GM12865 (cell line): ENCODE data around the gene CDKN2B.
A peak's percentile ranks its signal among the peaks of the same experiment; 100 is the strongest.

ENCODE experiments used
- DNase-seq: peaks from one replicate; pipeline ENCODE4 v3.0.0; 2010; ENCODE audit warnings: low read depth
- H3K4me3 ChIP-seq: 2 replicates; pipeline ENCODE4 v1.5.1; 2011; ENCODE audit warnings: mild to moderate bottlenecking, low read depth, low read length, control low read depth
- TF ChIP-seq, protein P1 (sequence below): IDR thresholded peaks from 2 replicates; pipeline ENCODE4 v1.5.1; 2011; ENCODE audit warnings: low read length, control low read depth, low read depth, inconsistent platforms; ENCODE audit not compliant: insufficient read depth; ENCODE audit errors: missing control alignments

CDKN2B gene

DNA sequence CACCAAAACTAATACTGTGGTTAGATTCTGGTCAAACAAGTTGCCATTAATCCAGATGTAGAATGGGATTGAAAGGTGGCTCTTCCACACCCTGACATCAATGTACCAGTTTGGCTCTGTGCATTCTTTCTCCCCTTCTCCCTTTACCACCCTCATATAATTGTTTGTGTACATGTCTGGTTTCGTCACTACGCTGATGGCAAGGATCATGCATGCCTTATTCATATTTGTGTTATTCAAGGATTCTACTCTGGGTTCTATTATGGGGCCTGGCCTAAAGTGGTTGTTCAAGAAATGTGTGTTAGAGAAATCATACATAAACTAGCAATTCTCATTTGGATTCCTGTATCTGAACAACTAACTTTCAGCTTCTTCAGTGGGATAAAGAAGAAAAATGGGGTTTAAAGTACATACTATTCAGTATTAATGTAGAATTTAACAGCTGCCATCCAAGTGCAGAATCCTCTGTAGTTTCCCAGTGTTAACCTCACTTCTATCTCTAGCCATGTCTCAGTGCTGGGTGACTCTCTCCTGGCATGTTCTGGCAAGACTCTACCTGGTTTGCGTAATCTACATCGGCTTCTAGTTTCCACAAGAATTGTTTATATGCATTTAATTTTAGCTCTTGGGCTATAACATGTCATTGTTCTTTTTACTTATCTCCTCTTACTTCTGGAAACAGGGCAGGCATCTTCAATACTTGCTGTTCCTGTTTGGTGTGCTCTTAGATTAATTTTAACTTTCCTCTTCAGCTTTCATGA lies 27.9 kb upstream of the CDKN2B start:
- no peak overlapping the region for H3K4me3 ChIP-seq
- TF ChIP-seq, protein P1, sequence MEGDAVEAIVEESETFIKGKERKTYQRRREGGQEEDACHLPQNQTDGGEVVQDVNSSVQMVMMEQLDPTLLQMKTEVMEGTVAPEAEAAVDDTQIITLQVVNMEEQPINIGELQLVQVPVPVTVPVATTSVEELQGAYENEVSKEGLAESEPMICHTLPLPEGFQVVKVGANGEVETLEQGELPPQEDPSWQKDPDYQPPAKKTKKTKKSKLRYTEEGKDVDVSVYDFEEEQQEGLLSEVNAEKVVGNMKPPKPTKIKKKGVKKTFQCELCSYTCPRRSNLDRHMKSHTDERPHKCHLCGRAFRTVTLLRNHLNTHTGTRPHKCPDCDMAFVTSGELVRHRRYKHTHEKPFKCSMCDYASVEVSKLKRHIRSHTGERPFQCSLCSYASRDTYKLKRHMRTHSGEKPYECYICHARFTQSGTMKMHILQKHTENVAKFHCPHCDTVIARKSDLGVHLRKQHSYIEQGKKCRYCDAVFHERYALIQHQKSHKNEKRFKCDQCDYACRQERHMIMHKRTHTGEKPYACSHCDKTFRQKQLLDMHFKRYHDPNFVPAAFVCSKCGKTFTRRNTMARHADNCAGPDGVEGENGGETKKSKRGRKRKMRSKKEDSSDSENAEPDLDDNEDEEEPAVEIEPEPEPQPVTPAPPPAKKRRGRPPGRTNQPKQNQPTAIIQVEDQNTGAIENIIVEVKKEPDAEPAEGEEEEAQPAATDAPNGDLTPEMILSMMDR: no peak
- DNase-seq: no peak

DNA sequence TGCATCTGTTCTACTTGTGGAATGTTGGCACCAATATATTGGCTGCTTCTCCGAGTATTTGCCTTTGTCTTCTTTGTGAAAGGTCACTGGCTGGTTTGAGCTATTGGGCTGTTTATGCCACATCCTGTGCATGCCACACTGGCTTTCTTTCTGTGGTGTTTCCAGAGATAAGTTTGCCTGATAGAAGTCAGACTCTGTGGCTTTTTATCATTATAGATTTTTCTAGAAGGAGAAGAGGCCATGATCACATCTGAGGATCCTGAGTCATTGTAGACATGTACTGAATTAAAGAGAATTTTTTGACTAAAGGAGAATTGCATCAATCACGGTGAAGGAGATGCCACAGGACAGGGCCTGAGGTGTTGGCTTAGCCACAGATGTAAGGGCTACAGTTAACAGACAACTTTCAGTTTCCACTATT lies 26.5 kb upstream of the CDKN2B start:
- no peak for DNase-seq
- no peak overlapping the region for H3K4me3 ChIP-seq
- TF ChIP-seq, protein P1: no peak

- TF ChIP-seq, protein P1: no peak
- DNase-seq: no peak
- no peak overlapping the region for H3K4me3 ChIP-seq
Measured at GRCh38 chr9:22033012-22033630, 24.0 kb upstream of the CDKN2B start.

GRCh38 chr9:22031655-22032411 lies 22.7 kb upstream of the CDKN2B start:
- no peak overlapping the region for H3K4me3 ChIP-seq
- TF ChIP-seq, protein P1: no peak
- no peak for DNase-seq

DNA sequence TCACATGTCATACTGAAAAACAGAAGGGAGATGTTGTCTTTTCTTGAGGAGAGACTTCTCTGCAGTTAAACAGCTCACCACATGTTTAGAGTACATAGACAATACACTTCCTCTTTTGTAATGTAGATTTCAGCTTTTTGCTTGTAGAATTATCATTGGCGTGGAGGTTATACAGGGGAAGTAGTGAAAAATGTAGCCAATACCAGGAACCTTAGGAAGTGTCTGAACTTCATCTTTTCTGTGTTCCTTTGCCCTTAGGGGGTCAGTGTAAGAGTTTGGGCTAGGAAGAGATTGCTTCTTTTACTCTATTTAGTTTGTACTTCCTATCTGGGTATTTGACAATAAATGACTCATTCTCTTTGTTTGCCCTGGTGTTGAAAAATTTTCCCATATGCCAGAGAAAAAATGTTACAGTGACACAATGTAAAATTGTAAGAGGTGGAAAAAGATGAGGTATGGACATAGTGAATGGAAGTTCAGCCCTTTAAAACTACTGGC lies 21.0 kb upstream of the CDKN2B start:
- no peak overlapping the region for H3K4me3 ChIP-seq
- DNase-seq: peak; percentile 54
- TF ChIP-seq, protein P1: no peak

DNA sequence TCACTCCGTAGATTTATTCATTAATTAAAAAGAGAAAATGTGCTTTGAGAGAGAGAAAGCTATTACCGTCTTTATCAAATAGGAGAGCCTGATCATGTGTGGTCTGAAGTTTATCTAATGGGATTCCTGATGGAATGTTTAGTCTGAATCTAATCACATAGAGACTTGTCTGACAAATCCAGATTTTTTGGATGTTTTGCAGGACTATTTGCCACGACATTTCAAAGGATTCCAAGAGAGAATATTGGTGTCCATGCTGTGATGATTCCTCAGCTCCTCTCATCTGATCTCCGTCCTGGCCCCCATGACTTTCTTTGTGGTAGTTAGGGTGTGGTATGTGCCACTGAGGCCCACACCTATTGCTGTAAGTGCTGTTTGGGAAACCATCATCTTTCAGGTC lies 20.1 kb upstream of the CDKN2B start:
- no peak overlapping the region for H3K4me3 ChIP-seq
- TF ChIP-seq, protein P1: no peak
- DNase-seq: no peak
